H1 (cell line): Measurements from ENCODE around the gene CDK5RAP2. TPM values are rescaled to one million over a fixed set of nuclear protein-coding genes. Genes with fewer than 3 reads are reported as not detected.

ENCODE experiments used
- ASH2L ChIP-seq: fragments of 200-600, 300-600 bp; sonication (generic); IDR thresholded peaks from one replicate; pipeline ENCODE4 v1.7.1; 2017; ENCODE audit warnings: low read length
- CHD7 ChIP-seq: fragments of 300-600 bp; sonication (generic); IDR thresholded peaks from 2 replicates; pipeline ENCODE4 v1.7.1; 2012; ENCODE audit warnings: low read length, moderate library complexity, mild to moderate bottlenecking, inconsistent platforms; ENCODE audit not compliant: insufficient replicate concordance
- KDM5A ChIP-seq: fragments of 200-600 bp; IDR thresholded peaks from 2 replicates; pipeline ENCODE4 v1.7.1; 2012; ENCODE audit warnings: mild to moderate bottlenecking, low read length, inconsistent platforms, mixed read lengths
- NANOG ChIP-seq: IDR thresholded peaks from 2 replicates; pipeline ENCODE4 v1.6.1; 2011; ENCODE audit warnings: low read length, low read depth, mild to moderate bottlenecking, inconsistent platforms; ENCODE audit not compliant: insufficient read depth, poor library complexity, severe bottlenecking
- SIN3A ChIP-seq, 2 experiments: IDR thresholded peaks in 1 of 2; conservative IDR thresholded peaks in 1 of 2; 2 replicates each; pipeline ENCODE4 v1.6.1; 2011 to 2012; ENCODE audit warnings: low read length in 2 of 2, improper control_type of control experiment in 1 of 2, low read depth in 1 of 2, mild to moderate bottlenecking in 1 of 2
- SP2 ChIP-seq: IDR thresholded peaks from 2 replicates; pipeline ENCODE4 v1.6.1; 2012; ENCODE audit warnings: mild to moderate bottlenecking, low read length, inconsistent platforms
- TAF7 ChIP-seq: optimal IDR thresholded peaks from 2 replicates; pipeline ENCODE3; 2011; ENCODE audit warnings: low read depth, mild to moderate bottlenecking, inconsistent platforms, low read length, moderate library complexity, borderline replicate concordance
- polyA plus RNA-seq, 7 experiments: library from polyadenylated mRNA; depleted of rRNA in 3 of 7; stranded (reverse) in 5 of 7; unstranded in 2 of 7; fragments of >200 nt in 5 of 7; fragments of 200-250 nt in 2 of 7; gene quantifications; 1 replicate in 5 of 7; 2 replicates in 1 of 7; 4 replicates in 1 of 7; pipeline versions ENCODE4 v1.2.1 to v1.2.3, GENCODE V29; 2011 to 2013; ENCODE audit warnings: missing spikeins in 2 of 7, mixed read lengths in 2 of 7
- total RNA-seq: library from RNA; stranded (reverse); fragmentation: NEBNext Ultra II Directional; extraction: Animal tissue kit (Norgen Biotek cat#: 25700); gene quantifications from 2 replicates; pipeline ENCODE4 v1.2.1, GENCODE V29; 2021

Gene CDK5RAP2
- total and polyA plus RNA-seq, 2 of the 8 experiments (the other 6 are each of a cell fraction or from before 2014, with no cell fraction given) = 19.8 to 49.4 TPM

DNA sequence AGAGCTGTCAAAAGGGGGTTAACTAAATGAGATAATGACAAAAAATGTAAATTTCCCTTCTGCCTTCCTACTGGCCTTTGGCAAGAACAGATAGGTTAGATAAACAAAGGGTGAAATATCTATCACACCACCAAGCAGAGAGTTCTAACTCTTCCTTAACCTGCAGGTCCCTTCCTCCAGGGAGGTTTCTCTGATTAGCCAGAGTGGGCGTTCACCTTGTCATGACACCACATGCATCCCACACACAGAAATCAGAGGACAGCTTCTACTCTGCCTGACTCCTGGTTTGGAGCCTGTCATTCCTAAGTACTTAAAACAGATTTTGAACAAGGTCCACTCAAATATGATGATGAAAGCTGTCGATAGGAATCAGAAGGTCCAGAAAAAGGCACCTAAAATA lies 180.0 kb downstream of the CDK5RAP2 start (continued):
- no peak for TF ChIP-seq ASH2L
- no peak for TF ChIP-seq KDM5A
- no peak for TF ChIP-seq CHD7
- TF ChIP-seq SIN3A (conservative IDR thresholded peaks at IDR 0.05 in 1 of 2, IDR thresholded peaks at IDR 0.05 in 1 of 2; ENCODE audit: low read depth in 1 of 2, low read length in 2 of 2) = no peak
- no peak for TF ChIP-seq SP2
- no peak for TF ChIP-seq NANOG
- no peak for TF ChIP-seq TAF7
